ENCODE data around the gene CIROP. TPM values are rescaled to one million over a fixed set of nuclear protein-coding genes. Genes with fewer than 3 reads are reported as not detected.

The CIROP gene
- total RNA-seq, 2 experiments from 2014 or later: not detected

DNA sequence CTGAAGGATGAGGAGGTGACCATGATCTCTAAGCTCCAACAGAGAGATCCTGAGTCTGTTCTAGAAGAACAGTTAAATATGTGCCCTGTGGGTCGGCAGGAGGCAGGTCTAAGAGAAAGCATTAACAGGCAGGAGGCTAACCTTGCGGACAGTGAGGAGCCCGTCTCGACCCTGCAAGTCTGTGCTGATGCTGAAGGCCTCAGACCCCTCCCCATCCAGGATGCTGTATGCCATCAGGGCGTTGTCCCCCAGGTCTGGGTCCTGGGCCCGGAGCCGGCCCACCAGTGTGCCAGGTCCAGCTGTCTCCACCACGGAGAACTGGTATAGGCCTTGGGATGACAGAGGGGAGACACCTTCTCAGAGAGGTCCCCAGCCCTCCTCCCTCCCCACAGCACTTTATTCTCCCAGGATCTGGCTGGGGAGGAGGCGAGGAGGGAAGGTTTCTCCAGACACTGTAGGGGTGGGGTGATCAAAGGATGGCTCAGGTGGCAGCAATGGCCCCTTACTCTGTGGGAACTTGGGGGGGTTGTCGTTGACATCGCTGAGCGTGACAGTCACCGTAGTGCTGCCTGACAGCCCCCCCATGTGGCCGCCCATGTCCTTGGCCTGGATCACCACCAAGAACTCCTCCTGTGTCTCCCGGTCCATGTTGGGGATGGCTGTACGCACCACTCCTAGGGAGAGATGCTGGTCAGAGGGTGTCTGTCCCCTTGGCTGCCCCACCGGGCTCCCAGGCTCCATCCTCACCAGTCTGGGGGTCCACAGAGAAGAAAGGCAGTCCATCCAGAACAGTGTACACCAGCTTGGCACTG is 50.6 kb downstream of the CIROP start:
- ATAC-seq (ENCODE audit: poor library complexity) (no peak), DNase-seq (peak in 5 of 14 experiments; percentile 23 to 57 (median 51))
- H3K4me1 Mint-ChIP-seq (ENCODE audit: low read depth): peaks cover 18% of the 10 kb centered on the region
- peaks cover 24% of the 10 kb centered on the region for H3K36me3 Mint-ChIP-seq (ENCODE audit: low read depth)
- H3K36me3 ChIP-seq (ENCODE audit: insufficient read depth, low read length): peaks cover 7% of the 10 kb centered on the region
- no peak overlapping the region for H3K27ac Mint-ChIP-seq
- H3K27ac ChIP-seq (ENCODE audit: low read depth in 1 of 2, low read length in 2 of 2): no peak overlapping the region
- H3K27me3 Mint-ChIP-seq: no peaks in the 10 kb centered on the region
- no peak overlapping the region for H3K4me3 ChIP-seq (ENCODE audit: low read length)
- TF ChIP-seq, protein P1, sequence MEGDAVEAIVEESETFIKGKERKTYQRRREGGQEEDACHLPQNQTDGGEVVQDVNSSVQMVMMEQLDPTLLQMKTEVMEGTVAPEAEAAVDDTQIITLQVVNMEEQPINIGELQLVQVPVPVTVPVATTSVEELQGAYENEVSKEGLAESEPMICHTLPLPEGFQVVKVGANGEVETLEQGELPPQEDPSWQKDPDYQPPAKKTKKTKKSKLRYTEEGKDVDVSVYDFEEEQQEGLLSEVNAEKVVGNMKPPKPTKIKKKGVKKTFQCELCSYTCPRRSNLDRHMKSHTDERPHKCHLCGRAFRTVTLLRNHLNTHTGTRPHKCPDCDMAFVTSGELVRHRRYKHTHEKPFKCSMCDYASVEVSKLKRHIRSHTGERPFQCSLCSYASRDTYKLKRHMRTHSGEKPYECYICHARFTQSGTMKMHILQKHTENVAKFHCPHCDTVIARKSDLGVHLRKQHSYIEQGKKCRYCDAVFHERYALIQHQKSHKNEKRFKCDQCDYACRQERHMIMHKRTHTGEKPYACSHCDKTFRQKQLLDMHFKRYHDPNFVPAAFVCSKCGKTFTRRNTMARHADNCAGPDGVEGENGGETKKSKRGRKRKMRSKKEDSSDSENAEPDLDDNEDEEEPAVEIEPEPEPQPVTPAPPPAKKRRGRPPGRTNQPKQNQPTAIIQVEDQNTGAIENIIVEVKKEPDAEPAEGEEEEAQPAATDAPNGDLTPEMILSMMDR (IDR thresholded peaks at IDR 0.05): no peak
- POLR2A ChIA-PET: no interaction called here
- intact Hi-C loops (cut with DNase I, micrococcal nuclease): no loop called here
- CTCF ChIA-PET: interaction anchor here (0.8 to 4.1 kb wide), 6 partner anchors 14 to 67 kb away, joined by 3 to 42 read pairs (median 6); no protein-coding TSS in a partner anchor
- no peak overlapping the region for H3K4me3 Mint-ChIP-seq
- peaks cover 24% of the 10 kb centered on the region for H3K4me1 ChIP-seq (ENCODE audit: insufficient read depth, low read length)
- no peaks in the 10 kb centered on the region for H3K9me3 ChIP-seq (ENCODE audit: control insufficient read depth in 1 of 2, insufficient read depth in 1 of 2, low read length in 2 of 2)
- no peaks in the 10 kb centered on the region for H3K27me3 ChIP-seq (ENCODE audit: control insufficient read depth in 1 of 2, insufficient read depth in 2 of 2, low read length in 2 of 2)
- no peaks in the 10 kb centered on the region for H3K9me3 Mint-ChIP-seq

DNA sequence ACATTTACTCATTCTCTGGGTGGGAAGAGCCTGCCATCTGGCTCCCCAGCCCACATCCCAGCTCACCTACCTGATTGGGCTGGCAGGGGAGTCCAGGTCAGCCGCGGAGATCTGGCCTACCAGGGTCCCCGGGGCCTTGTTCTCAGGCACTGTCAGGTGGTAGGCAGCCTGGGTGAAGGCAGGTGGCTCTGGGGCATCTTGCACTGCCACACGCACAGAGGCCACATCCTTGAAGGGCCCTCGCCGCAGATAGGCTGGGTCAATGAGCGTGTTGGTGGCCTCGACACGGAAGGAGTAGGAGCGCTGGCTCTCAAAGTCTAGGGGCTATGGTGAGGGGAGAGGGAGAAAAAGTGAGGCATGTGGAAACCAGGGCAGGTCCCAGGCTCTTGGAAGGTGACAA is 51.4 kb downstream of the CIROP start:
- H3K27ac Mint-ChIP-seq: no peak overlapping the region
- POLR2A ChIA-PET: no interaction called here
- H3K4me1 Mint-ChIP-seq (ENCODE audit: low read depth): peaks cover 18% of the 10 kb centered on the region
- Histone ChIP-seq H3K9me3 (ENCODE audit: control insufficient read depth in 1 of 2, insufficient read depth in 1 of 2, low read length in 2 of 2) (no peaks in the 10 kb centered on the region), H3K27me3 (ENCODE audit: control insufficient read depth in 1 of 2, insufficient read depth in 2 of 2, low read length in 2 of 2) (no peaks in the 10 kb centered on the region), H3K4me3 (ENCODE audit: low read length) (no peak overlapping the region), H3K4me1 (ENCODE audit: insufficient read depth, low read length) (peaks cover 24% of the 10 kb centered on the region), H3K27ac (ENCODE audit: low read depth in 1 of 2, low read length in 2 of 2) (no peak overlapping the region), H3K36me3 (ENCODE audit: insufficient read depth, low read length) (no peaks in the 10 kb centered on the region)
- CTCF ChIA-PET: interaction anchor here (0.6 to 2.5 kb wide), 3 partner anchors 47 to 482 kb away, joined by 3 to 14 read pairs (median 9); no protein-coding TSS in a partner anchor
- peaks cover 16% of the 10 kb centered on the region for H3K36me3 Mint-ChIP-seq (ENCODE audit: low read depth)
- DNase-seq (no peak), ATAC-seq (ENCODE audit: poor library complexity) (no peak)
- H3K9me3 Mint-ChIP-seq: no peaks in the 10 kb centered on the region
- no peak overlapping the region for H3K4me3 Mint-ChIP-seq
- TF ChIP-seq, protein P1 (IDR thresholded peaks at IDR 0.05): no peak
- intact Hi-C loops (cut with DNase I, micrococcal nuclease): no loop called here
- no peaks in the 10 kb centered on the region for H3K27me3 Mint-ChIP-seq

DNA sequence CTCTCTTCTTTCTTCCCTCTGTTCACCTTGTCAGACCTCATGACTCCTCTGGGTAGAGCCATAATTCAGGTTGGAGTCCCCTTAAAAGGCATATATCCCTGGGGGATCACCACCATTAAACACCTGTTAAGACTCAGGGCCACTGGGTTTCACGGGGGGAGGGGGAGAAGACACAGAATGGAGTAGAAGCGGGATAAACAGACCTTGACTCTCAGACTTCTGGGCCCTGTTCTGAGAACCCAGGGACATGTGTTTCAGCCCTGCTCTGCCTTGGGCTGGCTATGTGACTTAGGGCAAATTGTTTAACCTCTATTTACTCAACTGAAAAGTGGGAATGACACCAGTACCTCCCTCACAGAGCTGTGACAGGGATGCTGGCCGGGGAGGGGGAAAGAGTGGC is 52.1 kb downstream of the CIROP start:
- H3K27me3 Mint-ChIP-seq: no peaks in the 10 kb centered on the region

More for the DNA sequence above, 52.1 kb downstream of the CIROP start:
- Histone ChIP-seq H3K27ac (ENCODE audit: low read depth in 1 of 2, low read length in 2 of 2) (no peak overlapping the region), H3K9me3 (ENCODE audit: control insufficient read depth in 1 of 2, insufficient read depth in 1 of 2, low read length in 2 of 2) (no peaks in the 10 kb centered on the region), H3K36me3 (ENCODE audit: insufficient read depth, low read length) (no peaks in the 10 kb centered on the region), H3K4me3 (ENCODE audit: low read length) (no peak overlapping the region), H3K4me1 (ENCODE audit: insufficient read depth, low read length) (peaks cover 17% of the 10 kb centered on the region), H3K27me3 (ENCODE audit: control insufficient read depth in 1 of 2, insufficient read depth in 2 of 2, low read length in 2 of 2) (no peaks in the 10 kb centered on the region)
- no peak for ATAC-seq (ENCODE audit: poor library complexity)
- Mint-ChIP-seq H3K4me3 (no peak overlapping the region), H3K9me3 (no peaks in the 10 kb centered on the region), H3K27ac (no peak overlapping the region), H3K4me1 (ENCODE audit: low read depth) (peaks cover 13% of the 10 kb centered on the region), H3K36me3 (ENCODE audit: low read depth) (peaks cover 10% of the 10 kb centered on the region)
- ChIA-PET CTCF (interaction anchor here (0.6 to 1.2 kb wide), 3 partner anchors 46 to 482 kb away, joined by 3 to 4 read pairs (median 3); no protein-coding TSS in a partner anchor), POLR2A (interaction anchor here (1.8 kb wide), 1 partner anchor 24 kb away, joined by 5 read pairs; no protein-coding TSS in a partner anchor)
- no peak for DNase-seq
- TF ChIP-seq, protein P1 (IDR thresholded peaks at IDR 0.05): no peak
- intact Hi-C loops (cut with DNase I, micrococcal nuclease): no loop called here

Measured in CD4-positive, alpha-beta T cell (primary cell).